Transverse colon (tissue), 4 donors: ENCODE results near the gene NMT2.

Experiments
- CTCF ChIP-seq, 5 experiments: fragments of 200-600 bp in 3 of 5; fragments of 450-650 bp in 2 of 5; sonication (generic) in 3 of 5; IDR thresholded peaks; 1 replicate in 2 of 5; 2 replicates in 3 of 5; pipeline ENCODE4 v1.5.1; 2016 to 2017; ENCODE audit warnings: antibody characterized with exemption in 5 of 5, inconsistent platforms in 3 of 5, mild to moderate bottlenecking in 2 of 5, moderate library complexity in 1 of 5
- EP300 ChIP-seq: sonication (generic); formaldehyde crosslinking; IDR thresholded peaks from one replicate; pipeline ENCODE4 v1.6.1; 2017; ENCODE audit warnings: antibody characterized with exemption, low read depth
- POLR2A ChIP-seq: fragments of 450-650 bp; IDR thresholded peaks from one replicate; pipeline ENCODE4 v1.6.1; 2016; ENCODE audit warnings: antibody characterized with exemption, mild to moderate bottlenecking, moderate library complexity
- POLR2AphosphoS5 ChIP-seq, 3 donors: sonication (generic); formaldehyde crosslinking; IDR thresholded peaks; one replicate each; pipeline ENCODE4 v1.6.1; 2016; ENCODE audit warnings: antibody characterized with exemption in 3 of 3

GRCh38 chr10:15201589-15202300 lies 33.3 kb upstream of the NMT2 start:
- TF ChIP-seq POLR2AphosphoS5 (IDR thresholded peaks at IDR 0.05): no peak
- no peak for TF ChIP-seq CTCF (IDR thresholded peaks at IDR 0.05)
- TF ChIP-seq POLR2A: no peak
- TF ChIP-seq EP300: no peak
